Fibroblast of villous mesenchyme (primary cell): ENCODE data around the gene PRICKLE2. TPM values are rescaled to one million over a fixed set of nuclear protein-coding genes. Genes with fewer than 3 reads are reported as not detected.

Source experiments
- DNase-seq: peaks from one replicate; pipeline ENCODE4 v3.0.0-alpha.2; 2010; ENCODE audit warnings: low read depth
- H3K4me3 ChIP-seq: 2 replicates; pipeline ENCODE4 v1.5.1; 2011; ENCODE audit warnings: low read depth, mild to moderate bottlenecking, low read length
- CTCF ChIP-seq: IDR thresholded peaks from 2 replicates; pipeline ENCODE4 v1.5.1; 2012; ENCODE audit warnings: low read depth, mild to moderate bottlenecking, low read length; ENCODE audit not compliant: insufficient read depth
- total RNA-seq: library from RNA; depleted of rRNA; stranded (reverse); fragments of >200 nt; gene quantifications from 2 replicates; pipeline ENCODE4 v1.2.3, GENCODE V29; 2012

PRICKLE2 gene
- total RNA-seq, 1 donor = 36.3 TPM

GRCh38 chr3:64262574-64263114 is 37.4 kb upstream of the PRICKLE2 start:
- H3K4me3 ChIP-seq = no peak overlapping the region
- no peak for TF ChIP-seq CTCF
- no peak for DNase-seq

DNA sequence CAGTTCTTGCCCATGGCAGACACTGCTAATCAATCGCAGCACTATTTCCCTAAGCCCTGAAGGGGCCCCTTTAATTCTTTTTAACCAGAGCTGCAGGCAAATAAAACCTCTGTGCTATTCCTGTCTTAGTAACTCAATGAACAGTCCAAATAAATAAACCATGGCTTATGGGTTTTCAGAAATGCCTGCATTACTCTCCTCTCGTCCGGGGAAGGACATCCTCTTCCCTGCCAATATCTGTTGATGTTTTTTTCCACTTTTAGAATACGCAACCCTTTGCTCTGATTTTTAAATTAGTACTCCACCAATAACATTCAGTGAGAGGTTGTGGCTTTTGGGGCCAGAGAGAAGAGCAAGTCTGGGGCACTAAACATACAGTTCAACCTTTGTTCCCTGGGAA is 35.2 kb upstream of the PRICKLE2 start:
- peak overlapping the region; percentile 4 for H3K4me3 ChIP-seq
- no peak for TF ChIP-seq CTCF
- peak; percentile 58 for DNase-seq

DNA sequence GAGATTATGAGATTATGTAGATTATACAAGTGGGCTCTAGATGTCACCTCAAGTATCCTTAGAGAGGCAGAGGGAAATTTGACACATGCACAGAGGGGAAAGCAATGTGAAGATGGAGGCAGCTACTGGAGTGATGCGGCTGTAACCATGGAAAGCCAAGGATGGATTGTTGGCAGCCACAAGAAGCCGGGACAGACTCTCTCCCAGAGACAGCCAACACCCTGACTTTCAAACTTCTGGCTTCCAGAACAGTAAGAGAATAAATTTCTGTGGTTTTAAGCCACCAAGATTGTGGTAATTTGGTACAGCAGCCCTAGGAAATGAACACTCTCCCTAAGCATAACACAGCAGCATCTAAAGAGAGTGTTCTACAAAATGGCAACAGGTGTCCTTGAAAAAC is 34.4 kb upstream of the PRICKLE2 start:
- TF ChIP-seq CTCF = no peak
- H3K4me3 ChIP-seq = no peak overlapping the region
- no peak for DNase-seq

DNA sequence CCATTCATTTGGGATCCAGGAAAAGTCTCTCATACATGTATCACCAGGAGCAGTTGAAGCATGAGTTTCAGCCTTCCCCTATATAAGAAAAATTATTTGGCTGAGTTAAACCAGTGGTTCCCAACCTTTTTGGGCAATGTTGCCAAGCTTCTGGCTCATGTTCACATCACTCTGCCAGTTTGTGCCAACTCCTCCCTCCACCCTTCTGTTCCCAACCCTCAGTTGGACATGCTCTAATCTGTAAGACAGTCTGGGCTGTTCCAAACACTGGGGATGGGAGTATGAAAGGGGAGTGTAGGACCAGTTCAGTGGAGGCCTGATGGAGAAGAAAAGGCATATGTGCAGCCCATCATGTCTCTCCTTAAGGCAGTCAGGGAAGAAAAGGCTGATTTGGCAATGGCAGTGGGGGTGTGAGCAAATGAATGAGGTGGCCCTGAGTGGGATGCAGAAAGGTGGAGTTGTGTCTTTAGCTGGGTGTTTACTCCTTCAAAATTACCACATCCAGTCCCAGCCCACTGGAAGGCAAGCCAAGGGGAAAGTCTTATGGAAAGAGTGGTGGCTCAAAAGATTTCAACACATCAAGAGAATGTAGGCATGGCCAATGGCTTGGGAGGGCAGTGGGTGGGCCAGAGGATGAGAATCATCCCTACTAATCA is 32.0 kb upstream of the PRICKLE2 start:
- H3K4me3 ChIP-seq = no peak overlapping the region
- no peak for TF ChIP-seq CTCF
- no peak for DNase-seq

DNA sequence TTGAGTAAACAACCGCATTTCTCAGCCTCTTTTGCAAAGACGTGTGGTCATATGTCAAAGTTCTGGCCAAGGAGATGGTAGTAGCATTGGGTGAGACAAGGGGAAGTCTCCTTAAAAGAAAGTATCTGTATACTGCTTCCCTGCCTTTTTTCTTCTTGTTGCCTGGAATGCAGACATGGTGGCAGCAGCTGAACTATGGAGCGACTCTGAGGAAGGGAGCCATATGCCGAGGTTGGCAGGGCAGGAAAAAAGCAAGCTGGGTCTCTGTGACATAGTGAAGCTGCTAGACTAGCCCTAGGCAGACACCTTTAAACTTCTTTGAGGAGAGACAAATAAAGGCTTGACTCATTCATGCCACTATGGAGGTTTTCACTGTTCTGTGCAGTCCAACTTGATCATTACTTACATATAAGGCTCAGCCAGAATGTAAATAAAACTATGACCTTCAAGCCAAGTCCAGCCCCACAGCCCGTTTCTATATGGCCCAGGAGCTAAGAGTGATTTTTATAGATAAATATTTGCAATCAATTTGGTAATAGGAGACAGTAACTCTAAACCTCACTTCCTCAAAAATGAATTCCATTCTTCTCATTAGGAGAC is 30.6 kb upstream of the PRICKLE2 start:
- TF ChIP-seq CTCF = no peak
- no peak for DNase-seq
- H3K4me3 ChIP-seq = no peak overlapping the region

GRCh38 chr3:64254443-64254842 is 29.2 kb upstream of the PRICKLE2 start:
- no peak for TF ChIP-seq CTCF
- no peak for DNase-seq
- no peak overlapping the region for H3K4me3 ChIP-seq
